ENCODE results near the gene ETS1.
A peak's percentile ranks its signal among the peaks of the same experiment; 100 is the strongest.

Gene ETS1

DNA sequence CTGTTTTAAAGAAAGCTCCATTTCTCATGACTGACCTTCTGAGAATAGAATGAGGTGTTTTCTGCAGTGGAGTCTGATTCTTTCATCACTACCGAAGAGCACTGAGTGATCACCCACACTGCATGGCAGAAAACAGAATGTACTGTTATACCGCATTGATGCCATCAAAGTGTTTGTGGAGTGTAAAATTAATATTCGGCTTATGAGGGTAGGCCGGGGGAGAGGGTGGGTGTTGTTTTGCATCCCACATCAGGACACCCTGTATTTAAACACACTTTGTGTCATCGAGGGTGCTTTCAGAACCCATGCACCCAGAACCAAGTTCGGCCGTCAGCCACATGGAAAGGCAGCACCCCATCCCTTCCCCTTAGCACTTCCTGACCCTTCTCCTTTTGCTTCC is 41.3 kb upstream of the ETS1 start:
- TF ChIP-seq, protein P1, sequence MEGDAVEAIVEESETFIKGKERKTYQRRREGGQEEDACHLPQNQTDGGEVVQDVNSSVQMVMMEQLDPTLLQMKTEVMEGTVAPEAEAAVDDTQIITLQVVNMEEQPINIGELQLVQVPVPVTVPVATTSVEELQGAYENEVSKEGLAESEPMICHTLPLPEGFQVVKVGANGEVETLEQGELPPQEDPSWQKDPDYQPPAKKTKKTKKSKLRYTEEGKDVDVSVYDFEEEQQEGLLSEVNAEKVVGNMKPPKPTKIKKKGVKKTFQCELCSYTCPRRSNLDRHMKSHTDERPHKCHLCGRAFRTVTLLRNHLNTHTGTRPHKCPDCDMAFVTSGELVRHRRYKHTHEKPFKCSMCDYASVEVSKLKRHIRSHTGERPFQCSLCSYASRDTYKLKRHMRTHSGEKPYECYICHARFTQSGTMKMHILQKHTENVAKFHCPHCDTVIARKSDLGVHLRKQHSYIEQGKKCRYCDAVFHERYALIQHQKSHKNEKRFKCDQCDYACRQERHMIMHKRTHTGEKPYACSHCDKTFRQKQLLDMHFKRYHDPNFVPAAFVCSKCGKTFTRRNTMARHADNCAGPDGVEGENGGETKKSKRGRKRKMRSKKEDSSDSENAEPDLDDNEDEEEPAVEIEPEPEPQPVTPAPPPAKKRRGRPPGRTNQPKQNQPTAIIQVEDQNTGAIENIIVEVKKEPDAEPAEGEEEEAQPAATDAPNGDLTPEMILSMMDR (IDR thresholded peaks at IDR 0.05) = no peak
- DNase-seq (ENCODE audit: low spot score) = peak; percentile 38
- Histone ChIP-seq H3K4me3 (no peak overlapping the region), H3K27ac (no peak overlapping the region)

DNA sequence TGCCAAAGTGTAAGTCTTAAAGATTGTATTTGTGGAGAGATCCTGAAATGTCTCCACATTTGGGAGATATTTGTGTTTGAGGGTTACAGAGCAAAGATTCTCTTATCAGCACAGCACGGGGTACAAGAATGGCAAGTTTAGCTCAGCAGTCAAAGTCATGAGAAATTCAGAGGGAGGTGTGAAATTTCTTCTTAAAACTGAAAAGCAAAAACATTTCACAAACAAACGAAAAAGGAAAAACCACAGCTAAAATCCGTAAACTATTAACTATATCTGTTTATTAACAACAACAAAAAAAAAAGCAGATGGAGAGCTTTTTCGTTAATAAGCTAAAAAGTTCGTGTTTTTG is 40.9 kb upstream of the ETS1 start:
- DNase-seq (ENCODE audit: low spot score) = no peak
- Histone ChIP-seq H3K4me3 (no peak overlapping the region), H3K27ac (no peak overlapping the region)
- TF ChIP-seq, protein P1 (IDR thresholded peaks at IDR 0.05) = no peak

DNA sequence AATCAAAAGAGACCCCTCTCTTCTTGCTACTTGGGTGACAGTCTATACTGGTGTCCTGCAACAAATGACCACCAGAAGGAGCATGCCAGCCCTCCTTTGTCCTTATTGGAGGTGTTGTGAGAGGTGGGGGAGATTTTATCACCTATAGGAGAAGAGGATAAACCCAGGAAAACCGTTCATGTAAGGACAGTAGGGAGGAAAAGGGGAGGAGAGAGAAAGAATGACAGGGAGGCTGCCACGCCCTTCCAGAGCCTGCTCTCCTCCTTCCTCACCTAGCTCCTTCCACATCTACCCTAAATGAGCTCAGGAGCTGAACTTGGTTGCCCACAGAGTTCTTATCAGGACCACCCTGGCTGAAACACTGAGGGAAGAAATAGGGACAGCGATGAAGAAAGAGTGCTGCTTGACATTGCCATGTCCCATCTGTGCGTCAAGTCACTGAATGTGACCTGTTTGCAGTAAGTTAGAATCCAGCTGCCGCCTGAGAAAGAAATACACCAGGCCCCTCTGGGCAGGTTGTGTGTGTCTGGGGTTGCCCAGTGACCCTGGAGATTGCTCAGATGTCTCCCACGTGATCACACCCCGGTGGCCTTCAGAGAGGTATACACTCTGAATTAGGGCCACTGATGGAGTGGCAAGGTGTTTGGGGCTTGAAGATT is 40.4 kb upstream of the ETS1 start:
- no peak overlapping the region for H3K27ac ChIP-seq
- DNase-seq (ENCODE audit: low spot score) = peak; percentile 21
- no peak overlapping the region for H3K4me3 ChIP-seq
- TF ChIP-seq, protein P1 (IDR thresholded peaks at IDR 0.05) = no peak

DNA sequence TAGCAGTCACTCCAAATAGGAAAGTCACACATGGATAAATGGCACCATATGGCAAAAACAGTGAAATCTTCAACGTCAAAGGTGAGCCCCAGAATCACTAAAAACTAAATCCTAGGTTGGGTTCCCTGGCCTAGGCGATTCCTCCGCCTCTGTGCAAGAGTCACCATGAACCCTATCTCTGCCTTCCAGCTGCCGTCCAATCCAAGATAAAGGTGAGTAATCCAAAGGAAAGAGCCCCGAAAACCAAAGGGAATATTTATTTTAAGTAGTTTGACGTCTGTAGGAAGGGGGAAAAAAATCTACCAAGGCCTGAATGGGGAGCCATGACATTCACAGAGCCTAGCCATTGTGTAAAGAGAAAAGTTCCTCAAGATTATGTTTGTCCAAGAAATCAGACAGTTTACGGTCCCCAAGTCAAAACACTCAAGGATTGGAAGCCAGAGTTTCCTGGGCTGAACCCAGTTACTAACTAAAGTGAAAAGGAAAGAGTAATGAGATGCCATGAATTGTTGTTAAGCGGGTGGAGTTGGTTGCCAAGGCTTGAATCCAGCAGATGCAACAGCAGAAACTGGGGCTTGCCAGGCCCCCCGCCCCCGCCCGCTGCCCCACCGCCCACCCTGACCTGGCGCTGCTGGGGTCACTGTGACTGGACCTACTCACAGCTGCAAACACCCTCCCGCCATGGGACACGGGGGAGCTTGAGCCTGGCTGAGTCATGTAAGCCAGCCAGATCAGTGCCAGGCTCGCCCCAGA is 39.7 kb upstream of the ETS1 start:
- H3K27ac ChIP-seq = no peak overlapping the region
- H3K4me3 ChIP-seq = no peak overlapping the region
- DNase-seq (ENCODE audit: low spot score) = no peak
- TF ChIP-seq, protein P1 (IDR thresholded peaks at IDR 0.05) = no peak

DNA sequence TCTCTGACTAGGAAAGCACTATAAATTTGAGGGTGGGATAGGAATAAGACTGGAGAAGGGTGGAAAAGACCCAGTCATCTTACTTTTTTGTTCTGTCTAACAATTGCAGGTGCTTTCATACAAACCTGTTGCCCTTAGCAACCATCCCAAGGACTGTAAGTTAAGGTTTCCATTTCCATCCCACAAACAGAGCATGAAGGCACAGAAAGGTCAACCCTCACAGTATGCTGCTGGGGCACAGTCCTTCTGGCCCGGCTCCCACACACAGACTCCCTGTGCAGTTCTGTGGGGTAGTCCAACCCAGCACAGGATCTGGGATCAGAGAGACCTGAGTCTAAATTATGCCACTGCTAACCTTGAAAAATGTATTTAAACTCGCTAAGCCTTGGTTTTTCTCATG is 38.4 kb upstream of the ETS1 start:
- Histone ChIP-seq H3K4me3 (no peak overlapping the region), H3K27ac (no peak overlapping the region)
- no peak for DNase-seq (ENCODE audit: low spot score)
- TF ChIP-seq, protein P1 (IDR thresholded peaks at IDR 0.05) = no peak

DNA sequence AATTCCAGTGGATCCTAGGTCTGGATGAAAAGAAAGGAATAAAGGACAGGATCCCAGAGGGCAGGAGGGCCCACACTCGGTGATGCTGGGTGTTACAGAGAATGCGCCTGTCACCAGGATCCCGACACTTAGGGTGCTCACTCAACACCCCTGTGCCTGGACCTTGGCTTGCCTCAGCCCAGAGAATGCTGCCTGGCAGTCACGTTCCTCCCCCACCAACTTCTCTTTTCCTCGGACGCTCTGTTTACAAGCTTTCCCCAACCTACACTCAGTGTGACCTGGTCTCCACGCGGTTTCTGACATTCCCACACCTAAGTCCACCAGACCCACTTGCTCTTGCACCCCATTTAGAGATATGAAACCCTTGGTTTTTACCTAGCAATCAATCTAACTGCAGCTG is 38.0 kb upstream of the ETS1 start:
- no peak for DNase-seq (ENCODE audit: low spot score)
- Histone ChIP-seq H3K27ac (no peak overlapping the region), H3K4me3 (no peak overlapping the region)
- TF ChIP-seq, protein P1 (IDR thresholded peaks at IDR 0.05) = no peak

Data from coronary artery (tissue), 2 donors.